ENCODE results near the gene MCM5.

MCM5 gene

DNA sequence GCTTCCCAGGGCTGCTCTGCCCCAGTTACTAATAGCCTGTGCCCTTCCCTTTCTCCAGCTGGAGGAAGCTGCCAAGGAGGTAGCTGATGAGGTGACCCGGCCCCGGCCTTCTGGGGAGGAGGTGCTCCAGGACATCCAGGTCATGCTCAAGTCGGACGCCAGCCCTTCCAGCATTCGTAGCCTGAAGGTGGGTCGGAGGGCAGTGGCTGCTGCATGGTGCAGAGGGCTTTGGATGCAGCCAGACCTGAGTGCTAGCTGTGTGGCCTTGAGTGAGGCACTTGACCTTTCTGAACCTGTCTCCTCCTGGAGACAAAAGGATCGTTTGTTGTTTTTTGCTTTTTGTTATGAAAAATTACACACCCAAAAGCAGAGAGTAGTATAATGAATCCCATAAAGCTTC, 3.4 kb downstream of the MCM5 start:
- DNase-seq (ENCODE audit: low read depth in 2 of 2): no peak

DNA sequence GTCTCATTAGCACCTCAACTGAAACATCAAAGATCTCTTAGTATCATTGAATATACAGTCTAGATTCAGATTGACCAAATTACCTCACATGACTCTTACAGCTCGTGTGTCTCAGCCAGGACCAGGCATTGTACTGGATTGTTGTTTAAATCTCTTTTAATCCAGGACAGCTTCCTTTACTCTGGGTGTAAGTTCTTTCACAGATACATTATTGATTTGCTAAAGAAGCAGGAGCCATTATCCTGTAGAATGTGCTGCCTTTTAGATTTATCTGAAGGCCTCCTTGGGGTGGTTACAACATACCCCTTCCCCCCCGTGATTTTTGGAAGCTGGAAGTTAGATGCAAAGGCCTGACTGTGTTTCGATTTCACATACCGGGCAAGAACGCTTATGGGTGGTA, 4.2 kb downstream of the MCM5 start:
- DNase-seq (ENCODE audit: low read depth in 2 of 2): no peak

DNA sequence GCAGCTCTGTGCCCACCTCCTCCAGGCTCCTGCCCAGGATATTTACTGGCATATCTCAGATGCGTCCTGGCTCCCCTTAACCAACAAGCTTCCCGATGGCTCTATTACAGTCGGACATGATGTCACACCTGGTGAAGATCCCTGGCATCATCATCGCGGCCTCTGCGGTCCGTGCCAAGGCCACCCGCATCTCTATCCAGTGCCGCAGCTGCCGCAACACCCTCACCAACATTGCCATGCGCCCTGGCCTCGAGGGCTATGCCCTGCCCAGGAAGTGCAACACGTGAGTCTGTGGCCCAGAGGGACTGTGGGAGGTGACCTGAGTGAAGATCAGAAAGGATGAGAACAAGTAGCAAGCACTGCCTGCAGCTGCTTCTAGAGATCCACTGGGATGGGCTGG, 6.5 kb downstream of the MCM5 start:
- no peak for DNase-seq (ENCODE audit: low read depth in 2 of 2)

DNA sequence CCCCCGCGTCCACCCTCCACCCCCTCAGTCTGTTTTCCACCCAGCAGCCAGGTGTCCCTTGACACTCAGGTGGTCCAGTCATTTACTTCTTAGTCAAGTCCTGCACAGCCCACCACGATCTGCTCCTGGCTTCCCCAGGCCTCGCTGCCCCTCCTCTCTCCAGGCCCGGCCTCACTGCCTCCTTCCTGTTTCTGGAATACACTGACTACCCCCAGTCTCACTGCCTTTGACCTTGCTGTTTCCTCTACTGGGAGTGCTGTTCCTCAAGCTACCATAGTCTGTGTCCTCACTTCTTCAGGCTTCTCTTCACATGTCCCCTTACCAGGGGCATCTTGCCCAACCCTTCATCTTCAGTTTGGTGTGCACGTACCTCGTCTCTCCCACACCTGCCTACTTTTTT, 7.4 kb downstream of the MCM5 start:
- no peak for DNase-seq (ENCODE audit: low read depth in 2 of 2)

DNA sequence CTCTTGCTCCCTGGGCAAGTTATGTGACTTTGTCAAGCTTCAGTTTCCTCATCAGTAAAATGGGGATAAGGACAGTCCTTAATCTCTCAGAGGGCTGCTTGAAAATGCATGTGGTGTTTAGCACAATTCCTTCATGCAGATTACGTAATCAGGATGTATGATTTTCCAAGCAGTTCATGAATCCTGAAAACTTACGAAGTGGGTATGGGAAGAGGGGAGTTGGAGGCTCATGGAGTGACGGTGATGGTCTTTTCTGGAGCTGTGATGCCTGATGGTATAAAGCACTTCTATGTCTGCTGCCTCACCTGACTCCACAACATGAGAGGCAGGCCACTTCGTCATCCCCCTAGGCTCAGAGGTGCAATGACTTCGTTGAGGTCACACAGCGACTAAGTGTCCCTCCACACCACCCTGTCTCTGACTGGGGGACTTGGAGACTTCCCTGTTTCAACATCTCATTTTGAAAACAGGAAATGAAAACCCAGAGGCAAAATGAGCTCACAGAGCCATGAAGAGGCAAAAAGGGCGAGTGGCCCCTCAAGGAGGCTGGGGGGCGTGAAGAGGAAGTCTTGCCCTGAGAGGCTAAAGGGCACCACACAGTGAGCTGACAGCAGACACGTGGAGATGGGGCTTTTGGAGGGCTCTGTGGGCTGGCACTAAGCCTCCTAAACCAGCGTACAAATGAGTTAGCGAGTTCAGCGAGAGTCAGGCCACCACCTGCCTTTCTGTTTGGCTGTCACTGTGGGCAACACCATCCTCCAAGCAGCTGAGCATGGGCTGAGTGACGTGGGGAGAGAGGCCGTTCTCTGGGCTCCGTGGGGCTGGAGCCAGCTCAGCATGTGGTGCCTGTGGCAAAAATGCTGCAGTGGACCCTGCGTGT, 10.1 kb downstream of the MCM5 start:
- DNase-seq (ENCODE audit: low read depth in 2 of 2): no peak

DNA sequence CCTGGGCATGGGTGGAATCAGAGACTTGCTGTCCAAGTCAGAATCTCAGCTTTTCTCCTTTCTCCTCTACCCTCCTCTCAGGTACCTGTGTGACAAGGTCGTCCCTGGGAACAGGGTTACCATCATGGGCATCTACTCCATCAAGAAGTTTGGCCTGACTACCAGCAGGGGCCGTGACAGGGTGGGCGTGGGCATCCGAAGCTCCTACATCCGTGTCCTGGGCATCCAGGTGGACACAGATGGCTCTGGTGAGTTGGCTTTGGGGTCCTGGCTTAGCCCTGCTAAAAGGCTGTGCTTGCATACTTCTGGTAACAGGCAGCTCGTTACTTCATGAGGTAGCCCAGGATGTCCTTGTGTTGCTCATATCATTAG, 10.7 kb downstream of the MCM5 start:
- no peak for DNase-seq (ENCODE audit: low read depth in 2 of 2)

DNA sequence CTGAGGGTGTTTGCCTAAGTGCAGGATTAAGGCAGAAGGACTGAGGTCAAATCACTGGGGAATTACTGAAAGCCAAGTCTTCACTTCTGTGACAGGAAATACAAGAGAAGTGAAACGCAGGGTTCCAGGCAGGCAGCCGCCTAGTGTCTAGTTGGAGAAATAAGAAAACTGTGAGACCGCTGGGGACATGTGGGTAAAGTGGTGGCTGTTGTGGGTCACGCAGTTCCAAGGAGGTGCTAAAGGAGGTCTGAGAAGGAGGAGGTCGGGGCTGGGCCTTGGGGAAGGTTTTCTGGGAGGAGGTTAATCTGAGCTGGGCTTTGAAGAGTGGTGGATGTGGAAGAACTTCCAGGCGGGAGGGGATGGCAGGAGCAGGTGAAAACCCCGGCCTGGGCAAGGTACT, 11.2 kb downstream of the MCM5 start:
- DNase-seq (ENCODE audit: low read depth in 2 of 2): no peak

DNA sequence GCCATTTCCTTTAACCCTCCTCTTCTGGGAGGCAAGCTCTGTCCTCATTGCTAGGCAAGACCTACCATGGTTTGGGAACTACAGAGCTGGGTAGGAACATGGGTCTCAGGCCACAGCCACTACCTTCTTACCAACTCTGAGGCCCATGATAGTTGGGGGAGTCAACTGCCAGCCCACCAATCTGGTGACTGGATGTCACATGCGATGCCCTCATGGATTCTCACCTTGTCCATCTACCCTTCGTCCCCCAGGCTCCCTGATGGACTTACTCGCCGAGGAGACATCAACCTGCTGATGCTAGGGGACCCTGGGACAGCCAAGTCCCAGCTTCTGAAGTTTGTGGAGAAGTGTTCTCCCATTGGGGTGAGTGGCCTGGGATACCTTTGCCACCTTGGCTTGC, 13.7 kb downstream of the MCM5 start:
- no peak for DNase-seq (ENCODE audit: low read depth in 2 of 2)

DNA sequence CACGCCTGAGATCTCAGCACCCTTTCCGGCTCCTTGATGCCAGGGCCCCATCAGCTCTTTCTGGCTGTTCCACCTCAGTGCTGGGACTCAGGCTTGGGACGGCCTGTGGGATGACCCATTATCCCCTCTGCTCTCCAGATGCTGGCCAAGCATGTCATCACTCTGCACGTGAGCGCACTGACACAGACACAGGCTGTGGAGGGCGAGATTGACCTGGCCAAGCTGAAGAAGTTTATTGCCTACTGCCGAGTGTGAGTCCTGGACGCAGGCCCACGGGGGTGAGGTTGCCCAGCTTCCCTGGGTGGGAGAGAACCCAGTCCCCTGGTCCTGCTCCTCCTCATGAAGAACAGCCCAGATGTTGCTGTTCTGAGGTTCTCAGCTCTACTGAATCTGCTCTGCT, 17.7 kb downstream of the MCM5 start:
- DNase-seq (ENCODE audit: low read depth in 2 of 2): no peak

DNA sequence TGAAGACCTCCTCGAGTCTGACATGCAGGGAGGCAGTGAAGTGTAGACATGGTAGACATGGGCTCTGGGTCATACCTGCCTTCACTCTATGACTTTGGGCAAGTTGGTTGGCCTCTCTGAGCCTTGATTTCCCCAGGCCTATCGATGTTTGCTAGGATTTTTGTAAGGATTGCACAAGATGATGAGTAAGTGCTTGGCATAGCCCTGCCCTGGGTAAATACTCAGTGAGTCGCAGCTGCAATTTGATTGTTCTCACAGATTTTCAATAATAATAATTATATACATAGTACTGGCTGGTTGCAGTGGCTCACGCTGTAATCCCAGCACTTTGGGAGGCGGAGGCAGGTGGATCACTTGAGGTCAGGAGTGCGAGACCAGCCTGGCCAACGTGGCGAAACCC, 18.1 kb downstream of the MCM5 start:
- DNase-seq (ENCODE audit: low read depth in 2 of 2): no peak

DNA sequence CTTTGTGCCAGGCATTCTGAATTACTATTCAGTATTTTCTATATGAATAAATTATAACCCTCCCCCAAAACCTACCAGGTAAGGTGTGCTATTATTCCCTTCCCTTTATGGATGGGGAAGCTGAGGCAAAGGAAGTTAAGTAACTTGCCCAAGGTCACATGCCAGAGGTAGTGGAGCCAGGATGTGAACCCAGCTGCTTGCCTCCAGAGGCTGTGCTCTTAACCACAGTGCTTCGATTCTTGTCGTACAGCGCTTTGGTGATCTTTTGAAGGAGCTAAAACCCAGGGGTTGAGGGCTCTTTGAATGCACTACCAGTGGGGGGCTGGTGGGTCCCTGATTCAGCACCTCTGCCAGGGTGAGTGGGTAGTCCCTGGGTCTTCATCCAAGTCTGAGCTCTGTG, 18.8 kb downstream of the MCM5 start:
- DNase-seq (ENCODE audit: low read depth in 2 of 2): no peak

DNA sequence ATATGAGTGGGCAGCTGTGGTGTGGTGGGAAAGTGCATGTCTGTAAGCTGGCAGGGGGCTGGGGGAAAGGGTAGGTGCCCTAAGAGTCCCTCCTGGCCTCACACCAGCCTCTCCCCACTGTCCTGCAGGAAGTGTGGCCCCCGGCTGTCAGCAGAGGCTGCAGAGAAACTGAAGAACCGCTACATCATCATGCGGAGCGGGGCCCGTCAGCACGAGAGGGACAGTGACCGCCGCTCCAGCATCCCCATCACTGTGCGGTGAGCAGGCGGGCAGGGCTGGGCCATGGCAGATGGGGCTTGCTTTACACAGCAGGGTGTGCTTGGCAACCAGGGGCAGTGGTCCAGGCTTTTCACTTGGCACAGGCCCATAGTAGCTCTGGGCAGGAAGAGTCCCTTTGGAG, 19.8 kb downstream of the MCM5 start:
- DNase-seq (ENCODE audit: low read depth in 2 of 2): no peak

DNA sequence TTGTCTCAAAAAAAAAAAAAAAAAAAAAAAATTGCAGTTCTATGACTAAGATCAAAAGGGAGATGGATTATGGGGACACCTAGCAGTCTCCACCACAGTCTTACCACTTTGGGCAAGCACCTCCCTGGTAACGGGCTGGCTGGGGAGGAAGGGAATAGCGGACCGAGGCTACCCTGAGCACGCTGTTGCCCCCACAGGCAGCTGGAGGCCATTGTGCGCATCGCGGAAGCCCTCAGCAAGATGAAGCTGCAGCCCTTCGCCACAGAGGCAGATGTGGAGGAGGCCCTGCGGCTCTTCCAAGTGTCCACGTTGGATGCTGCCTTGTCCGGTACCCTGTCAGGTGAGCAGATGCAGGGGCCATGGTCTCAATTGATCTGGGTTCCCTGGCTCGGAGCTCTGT, 21.2 kb downstream of the MCM5 start:
- no peak for DNase-seq (ENCODE audit: low read depth in 2 of 2)

DNA sequence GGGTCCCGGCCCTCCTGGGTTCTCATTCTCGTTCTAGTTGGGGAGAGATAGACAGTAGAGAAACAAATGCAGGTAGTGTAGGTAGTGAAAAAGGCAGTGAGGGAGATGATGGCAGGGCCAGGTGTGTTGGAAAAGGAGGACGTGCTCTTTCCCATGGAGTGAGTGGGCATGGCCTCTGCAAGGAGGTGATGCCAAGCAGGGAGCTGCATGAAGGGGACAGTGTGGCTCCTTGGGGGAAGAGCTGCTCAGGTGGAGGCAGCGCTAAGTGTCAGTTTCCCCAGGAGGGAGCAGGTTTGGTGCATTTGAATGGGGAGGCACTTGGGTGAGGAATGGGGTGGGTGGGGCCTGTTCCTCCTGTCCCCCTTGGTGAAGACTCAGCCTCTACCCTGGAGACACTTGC, 22.2 kb downstream of the MCM5 start:
- no peak for DNase-seq (ENCODE audit: low read depth in 2 of 2)

DNA sequence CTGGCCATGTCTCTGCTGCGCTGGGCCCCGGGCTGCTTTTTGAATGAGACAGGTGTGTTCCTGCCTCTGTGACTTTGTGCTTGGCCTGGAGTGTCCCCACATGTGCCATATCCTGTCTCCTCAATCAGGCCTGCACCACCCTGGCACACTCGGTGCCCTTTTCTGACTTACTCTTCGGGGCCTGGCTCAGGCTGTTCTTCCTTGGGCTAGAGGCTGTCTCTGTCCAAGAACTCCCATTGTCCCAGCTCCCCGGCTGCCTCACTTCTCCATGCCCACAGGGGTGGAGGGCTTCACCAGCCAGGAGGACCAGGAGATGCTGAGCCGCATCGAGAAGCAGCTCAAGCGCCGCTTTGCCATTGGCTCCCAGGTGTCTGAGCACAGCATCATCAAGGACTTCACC, 23.0 kb downstream of the MCM5 start:
- no peak for DNase-seq (ENCODE audit: low read depth in 2 of 2)

DNA sequence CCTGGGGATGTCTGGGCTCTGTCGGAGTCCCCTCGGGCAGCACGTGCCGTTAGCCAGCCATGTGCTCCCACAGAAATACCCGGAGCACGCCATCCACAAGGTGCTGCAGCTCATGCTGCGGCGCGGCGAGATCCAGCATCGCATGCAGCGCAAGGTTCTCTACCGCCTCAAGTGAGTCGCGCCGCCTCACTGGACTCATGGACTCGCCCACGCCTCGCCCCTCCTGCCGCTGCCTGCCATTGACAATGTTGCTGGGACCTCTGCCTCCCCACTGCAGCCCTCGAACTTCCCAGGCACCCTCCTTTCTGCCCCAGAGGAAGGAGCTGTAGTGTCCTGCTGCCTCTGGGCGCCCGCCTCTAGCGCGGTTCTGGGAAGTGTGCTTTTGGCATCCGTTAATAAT, 24.1 kb downstream of the MCM5 start:
- no peak for DNase-seq (ENCODE audit: low read depth in 2 of 2)

DNA sequence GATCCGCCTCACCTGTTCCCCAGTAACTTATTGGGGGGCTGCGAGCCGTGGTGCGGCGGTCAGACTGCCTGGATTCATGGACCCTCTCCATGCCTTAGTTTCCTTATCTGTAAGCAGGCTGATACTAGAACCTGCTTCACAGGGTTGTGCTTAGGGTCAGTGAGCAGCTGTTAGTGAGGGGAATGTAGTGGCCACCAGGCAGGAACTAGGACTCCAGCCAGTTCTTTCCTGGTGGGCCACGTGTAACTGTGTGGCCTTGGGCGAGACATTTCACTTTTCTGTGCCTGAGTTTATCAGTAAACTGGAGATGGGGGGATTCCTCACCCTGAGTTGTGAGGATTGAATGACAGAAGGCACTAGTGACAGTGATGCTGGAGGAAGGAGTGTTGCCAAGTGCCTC, 24.8 kb downstream of the MCM5 start:
- DNase-seq (ENCODE audit: low read depth in 2 of 2): no peak

DNA sequence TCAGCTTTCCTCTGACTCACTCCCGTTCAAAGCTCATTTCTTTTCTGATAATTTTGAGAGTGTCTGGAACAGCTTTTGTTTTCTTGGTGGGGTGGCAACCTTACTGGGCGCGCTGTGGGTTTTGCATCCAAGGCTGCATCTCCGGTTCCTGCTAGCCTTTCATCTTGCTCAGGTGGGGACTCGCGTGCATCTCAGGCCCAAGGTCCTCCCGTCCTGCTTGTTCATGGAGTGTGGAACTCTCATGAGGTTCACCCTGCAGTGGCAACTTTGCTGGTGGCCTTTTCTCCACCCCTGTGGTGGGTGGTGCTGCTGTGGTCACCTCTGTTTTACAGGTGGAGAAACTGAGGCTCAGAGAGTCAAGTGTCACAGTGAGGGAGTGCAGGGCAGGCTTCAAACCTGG, 25.6 kb downstream of the MCM5 start:
- DNase-seq (ENCODE audit: low read depth in 2 of 2): no peak

DNA sequence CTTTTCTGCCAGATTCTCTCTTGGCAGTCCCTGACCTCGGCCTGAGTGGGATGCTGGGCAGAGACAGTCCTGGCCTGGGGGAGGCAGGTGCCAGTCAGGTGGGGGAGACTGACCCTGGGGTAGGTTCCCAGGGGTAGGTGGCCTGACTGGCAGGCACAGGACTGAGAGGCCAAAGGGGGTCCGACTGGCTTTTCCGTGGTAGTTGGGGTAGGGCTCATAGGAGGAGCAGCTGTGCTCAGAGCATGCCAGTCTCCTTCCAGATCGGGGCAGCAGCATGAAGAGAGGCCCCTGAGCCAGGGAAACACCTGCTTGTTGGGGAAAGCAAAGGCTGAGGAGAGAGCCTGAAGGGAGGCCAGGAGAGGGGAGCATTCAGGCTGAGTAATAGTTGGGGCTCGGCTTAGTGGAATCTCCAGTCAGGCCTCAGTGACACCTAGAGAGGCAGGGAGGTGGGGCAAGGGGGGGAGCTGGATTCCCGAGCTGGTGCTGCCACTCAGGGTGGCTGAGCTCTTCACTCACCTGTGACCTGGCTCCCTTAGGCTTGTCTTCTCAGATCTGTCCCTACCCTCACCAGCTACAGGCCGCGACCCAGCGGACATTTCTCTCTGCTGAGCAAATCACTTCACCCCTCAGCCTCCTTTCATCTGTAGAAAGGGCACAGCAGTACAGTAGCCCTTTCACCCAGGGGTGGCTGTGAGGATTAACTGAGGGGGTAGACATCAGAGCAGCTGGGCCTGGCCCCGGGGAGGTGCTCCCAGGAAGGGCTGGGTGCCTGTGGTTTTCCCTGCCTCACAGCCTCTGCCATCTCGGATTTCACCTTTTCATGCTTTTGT, 26.2 kb downstream of the MCM5 start:
- no peak for DNase-seq (ENCODE audit: low read depth in 2 of 2)

DNA sequence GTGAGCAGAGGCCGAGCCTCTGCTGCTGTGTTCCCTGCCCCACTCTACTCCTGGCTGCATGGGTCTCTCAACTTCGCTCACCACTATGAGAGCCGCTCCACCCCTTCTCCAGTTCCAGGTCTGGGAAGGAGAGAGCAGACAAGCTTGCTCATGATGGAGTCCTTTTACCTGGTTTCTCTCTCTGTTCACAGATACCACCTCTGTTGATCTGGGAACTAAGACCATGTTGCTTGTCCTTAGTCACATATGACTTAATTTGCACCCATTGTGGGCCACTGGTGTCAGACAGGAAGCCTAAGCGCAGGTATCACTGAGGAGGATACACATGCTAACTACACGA, 26.8 kb downstream of the MCM5 start:
- no peak for DNase-seq (ENCODE audit: low read depth in 2 of 2)

DNA sequence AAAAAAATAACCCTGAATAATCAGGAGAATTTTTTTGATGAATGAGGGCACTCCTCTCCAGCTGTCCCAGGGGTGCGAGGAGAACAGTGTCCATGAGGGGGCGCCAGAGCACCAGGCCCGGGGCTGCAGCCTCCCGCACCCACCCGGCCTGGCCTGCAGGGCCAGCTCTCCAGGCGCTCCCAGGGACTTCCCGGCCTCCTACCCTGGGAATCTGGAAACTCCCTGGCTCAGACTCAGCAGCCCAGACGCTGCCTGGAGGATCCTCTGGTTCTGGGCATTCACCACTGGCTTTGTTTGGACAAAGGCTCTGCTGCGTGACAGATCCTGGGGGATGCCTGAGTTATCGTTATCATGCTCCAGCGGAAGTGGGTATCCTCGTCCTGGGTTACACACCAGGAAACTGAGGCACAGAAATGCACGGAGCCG, 31.0 kb downstream of the MCM5 start:
- DNase-seq (ENCODE audit: low read depth in 2 of 2): peak; percentile 56 to 57

DNA sequence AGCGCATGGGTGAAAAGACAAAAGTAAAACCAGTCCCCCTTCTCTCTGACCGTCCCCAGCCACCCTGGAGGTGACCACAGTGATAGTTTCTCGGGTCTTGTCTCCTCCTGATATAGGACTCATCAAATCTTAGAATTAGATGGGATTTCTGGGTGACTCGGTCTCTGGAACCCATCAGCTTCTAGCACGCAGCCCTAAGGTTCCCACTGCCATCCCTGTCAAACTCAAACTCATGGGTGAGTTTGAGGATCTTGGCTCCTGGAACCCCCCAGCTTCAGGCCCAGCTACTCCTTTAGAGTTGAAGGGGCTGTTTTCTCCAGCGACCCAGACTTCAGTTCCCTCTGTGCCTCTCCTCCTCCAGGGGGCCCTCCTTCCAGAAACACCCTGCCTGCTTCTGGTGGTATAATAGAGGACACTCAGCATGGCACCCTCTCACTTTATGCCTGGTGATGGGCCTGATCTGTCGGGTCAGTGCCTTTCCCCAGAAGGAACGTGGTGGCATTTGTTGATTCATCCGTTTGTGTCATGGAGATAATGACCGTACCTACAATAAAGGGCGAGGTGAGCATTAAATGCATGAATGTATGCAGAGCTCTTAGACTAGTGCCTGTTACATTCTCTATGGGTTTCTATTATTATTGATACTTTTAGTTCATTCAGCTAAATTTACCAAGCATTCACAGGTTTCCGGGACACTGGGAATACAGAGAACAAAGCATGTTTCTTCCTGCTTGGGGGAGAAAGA, 31.7 kb downstream of the MCM5 start:
- DNase-seq (ENCODE audit: low read depth in 2 of 2): no peak

All from fibroblast of skin of left biceps (primary cell).